SU-DHL-6 (cell line): ENCODE data around the gene CSK.

Source experiments
- H2AFZ ChIP-seq: fragments of 200-600 bp; sonication (generic); 2 replicates; pipeline ENCODE4 v1.6.1; 2014; ENCODE audit warnings: low read depth, mild to moderate bottlenecking, moderate library complexity, mixed read lengths, antibody characterized with exemption, low read length; ENCODE audit not compliant: severe bottlenecking
- H3F3A ChIP-seq: fragments of 200-600 bp; shearing (Covaris generic); 2 replicates; pipeline ENCODE4 v1.6.0; 2016; ENCODE audit warnings: antibody characterized with exemption, mild to moderate bottlenecking; ENCODE audit not compliant: insufficient read depth
- H3K27ac ChIP-seq: fragments of 200-600 bp; sonication (generic); 2 replicates; pipeline ENCODE4 v1.5.1; 2016; ENCODE audit warnings: low read depth, mild to moderate bottlenecking, low read length, moderate library complexity, mixed read lengths
- H3K27me3 ChIP-seq: fragments of 200-600 bp; sonication (generic), shearing (Covaris generic); 2 replicates; pipeline ENCODE4 v1.6.0; 2014; ENCODE audit warnings: mild to moderate bottlenecking, low read length
- H3K36me3 ChIP-seq: fragments of 200-600 bp; sonication (generic); 2 replicates; pipeline ENCODE4 v1.6.1; 2014; ENCODE audit warnings: mild to moderate bottlenecking, low read length, mixed read lengths
- H3K4me2 ChIP-seq: fragments of 300-600, 200-600 bp; shearing (Covaris generic), sonication (generic); 2 replicates; pipeline ENCODE4 v1.6.0; 2014; ENCODE audit warnings: low read length, low read depth, mild to moderate bottlenecking; ENCODE audit not compliant: poor library complexity, severe bottlenecking
- H3K4me3 ChIP-seq: fragments of 200-600 bp; sonication (generic); 2 replicates; pipeline ENCODE4 v1.5.1; 2014; ENCODE audit warnings: antibody characterized with exemption, low read length, mild to moderate bottlenecking, mixed read lengths; ENCODE audit not compliant: insufficient read depth, poor library complexity, severe bottlenecking
- H3K79me2 ChIP-seq: fragments of 200-600 bp; sonication (generic); 2 replicates; pipeline ENCODE4 v1.6.1; 2014; ENCODE audit warnings: mild to moderate bottlenecking, low read length, moderate library complexity; ENCODE audit not compliant: insufficient read depth
- H3K9ac ChIP-seq: fragments of 200-600 bp; sonication (generic); 2 replicates; pipeline ENCODE4 v1.7.0; 2014; ENCODE audit warnings: mild to moderate bottlenecking, low read length
- H3K9me2 ChIP-seq: fragments of 200-600 bp; sonication (generic); replicated peaks from 2 replicates; pipeline ENCODE4 v1.6.1; 2014; ENCODE audit warnings: low read length; ENCODE audit not compliant: insufficient read depth
- H3K9me3 ChIP-seq: fragments of 200-600 bp; sonication (generic); 2 replicates; pipeline ENCODE4 v1.6.1; 2014; ENCODE audit warnings: low read length, mixed read lengths; ENCODE audit not compliant: insufficient read depth
- H4K20me1 ChIP-seq: fragments of 200-600 bp; sonication (generic); 2 replicates; pipeline ENCODE4 v1.6.1; 2014; ENCODE audit warnings: low read depth, mild to moderate bottlenecking, antibody characterized with exemption, low read length, moderate library complexity, mixed read lengths
- CTCF ChIP-seq: fragments of 200-600 bp; sonication (generic); IDR thresholded peaks from one replicate; pipeline ENCODE4 v1.5.1; 2017; ENCODE audit warnings: antibody characterized with exemption, mild to moderate bottlenecking, low read length, moderate library complexity; ENCODE audit not compliant: insufficient read depth, poor library complexity, severe bottlenecking
- EZH2phosphoT487 ChIP-seq: fragments of 200-600 bp; sonication (generic), shearing (Covaris generic); conservative IDR thresholded peaks from 2 replicates; pipeline ENCODE4 v1.6.1; 2018; ENCODE audit warnings: mild to moderate bottlenecking, antibody characterized with exemption, low read length, moderate library complexity, mixed read lengths

CSK gene

GRCh38 chr15:74787251-74788041, 5.6 kb downstream of the CSK start:
- H3K9me3 ChIP-seq, result no peaks in the 10 kb centered on the region
- peak; percentile 89 for TF ChIP-seq CTCF
- no peak for TF ChIP-seq EZH2phosphoT487
- H3K4me2 ChIP-seq, result peak overlapping the region; percentile 73
- H3F3A ChIP-seq, result peaks cover 88% of the 10 kb centered on the region
- no peaks in the 10 kb centered on the region for H3K9me2 ChIP-seq
- no peaks in the 10 kb centered on the region for H4K20me1 ChIP-seq
- H3K4me3 ChIP-seq, result peak overlapping the region; percentile 51
- H3K27ac ChIP-seq, result peak overlapping the region; percentile 96
- no peaks in the 10 kb centered on the region for H3K36me3 ChIP-seq
- peak overlapping the region; percentile 99 for H3K9ac ChIP-seq
- no peaks in the 10 kb centered on the region for H3K27me3 ChIP-seq
- H3K79me2 ChIP-seq, result peaks cover 85% of the 10 kb centered on the region
- H2AFZ ChIP-seq, result no peak overlapping the region

- H3K4me2 ChIP-seq, result peak overlapping the region; percentile 73
- no peaks in the 10 kb centered on the region for H3K27me3 ChIP-seq
- H3K9ac ChIP-seq, result peak overlapping the region; percentile 77
- TF ChIP-seq EZH2phosphoT487 (no peak), CTCF (peak; percentile 3)
- H3K79me2 ChIP-seq, result peaks cover 85% of the 10 kb centered on the region
- no peaks in the 10 kb centered on the region for H3K9me2 ChIP-seq
- no peaks in the 10 kb centered on the region for H4K20me1 ChIP-seq
- H2AFZ ChIP-seq, result no peak overlapping the region
- peaks cover 82% of the 10 kb centered on the region for H3F3A ChIP-seq
- H3K27ac ChIP-seq, result peak overlapping the region; percentile 96
- H3K36me3 ChIP-seq, result no peaks in the 10 kb centered on the region
- peak overlapping the region; percentile 51 for H3K4me3 ChIP-seq
- no peaks in the 10 kb centered on the region for H3K9me3 ChIP-seq
Observed at GRCh38 chr15:74788042-74788682, 6.3 kb downstream of the CSK start.

GRCh38 chr15:74788683-74789151, 6.8 kb downstream of the CSK start:
- H3F3A ChIP-seq, result peaks cover 77% of the 10 kb centered on the region
- H2AFZ ChIP-seq, result no peak overlapping the region
- peak overlapping the region; percentile 51 for H3K4me3 ChIP-seq
- no peaks in the 10 kb centered on the region for H3K9me2 ChIP-seq
- no peaks in the 10 kb centered on the region for H3K36me3 ChIP-seq
- peak overlapping the region; percentile 73 for H3K4me2 ChIP-seq
- no peaks in the 10 kb centered on the region for H3K9me3 ChIP-seq
- TF ChIP-seq EZH2phosphoT487 (no peak), CTCF (no peak)
- H4K20me1 ChIP-seq, result no peaks in the 10 kb centered on the region
- H3K27ac ChIP-seq, result peak overlapping the region; percentile 96
- peaks cover 85% of the 10 kb centered on the region for H3K79me2 ChIP-seq
- H3K9ac ChIP-seq, result peak overlapping the region; percentile 77
- no peaks in the 10 kb centered on the region for H3K27me3 ChIP-seq
